GM18873 (cell line): ENCODE results near the gene UQCC2.

Source experiments
- ATAC-seq: cut with Tn5 transposase; IDR thresholded peaks from one replicate; pipeline ENCODE4 v1.9.1; 2021; ENCODE audit warnings: mild to moderate bottlenecking, moderate library complexity, moderate number of reproducible peaks; ENCODE audit not compliant: unreplicated experiment, low FRiP score

Gene UQCC2

GRCh38 chr6:33679761-33680160 lies 31.7 kb downstream of the UQCC2 start:
- no peak for ATAC-seq

GRCh38 chr6:33678932-33679490 lies 32.5 kb downstream of the UQCC2 start:
- no peak for ATAC-seq

GRCh38 chr6:33678233-33678931 lies 33.1 kb downstream of the UQCC2 start:
- ATAC-seq: no peak

GRCh38 chr6:33677689-33678088 lies 33.8 kb downstream of the UQCC2 start:
- ATAC-seq: no peak

GRCh38 chr6:33677143-33677660 lies 34.3 kb downstream of the UQCC2 start:
- no peak for ATAC-seq

GRCh38 chr6:33676416-33677142 lies 34.9 kb downstream of the UQCC2 start:
- no peak for ATAC-seq

- no peak for ATAC-seq
Observed at GRCh38 chr6:33675968-33676367, 35.5 kb downstream of the UQCC2 start.

- no peak for ATAC-seq
Observed at GRCh38 chr6:33673851-33674250, 37.6 kb downstream of the UQCC2 start.

GRCh38 chr6:33672808-33673207 lies 38.7 kb downstream of the UQCC2 start:
- no peak for ATAC-seq

GRCh38 chr6:33671744-33672072 lies 39.8 kb downstream of the UQCC2 start:
- no peak for ATAC-seq

GRCh38 chr6:33670971-33671743 lies 40.3 kb downstream of the UQCC2 start:
- ATAC-seq: no peak

- no peak for ATAC-seq
Observed at GRCh38 chr6:33670086-33670660, 41.3 kb downstream of the UQCC2 start.

- ATAC-seq: no peak
Observed at GRCh38 chr6:33668914-33669313, 42.6 kb downstream of the UQCC2 start.

GRCh38 chr6:33668328-33668727 lies 43.2 kb downstream of the UQCC2 start:
- no peak for ATAC-seq

GRCh38 chr6:33667776-33668175 lies 43.7 kb downstream of the UQCC2 start:
- ATAC-seq: no peak

- ATAC-seq: no peak
Observed at GRCh38 chr6:33667072-33667471, 44.4 kb downstream of the UQCC2 start.

GRCh38 chr6:33665957-33666356 lies 45.5 kb downstream of the UQCC2 start:
- ATAC-seq: no peak

GRCh38 chr6:33664506-33665057 lies 46.9 kb downstream of the UQCC2 start:
- ATAC-seq: no peak

GRCh38 chr6:33663727-33664449 lies 47.6 kb downstream of the UQCC2 start:
- ATAC-seq: no peak

GRCh38 chr6:33663028-33663427 lies 48.5 kb downstream of the UQCC2 start:
- ATAC-seq: no peak
